Stimulated activated CD4-positive, alpha-beta T cell treated with anti-CD3 and anti-CD28 coated beads, Interleukin-4, amount 100 ng/mL, for 24 hours (primary cell): ENCODE data around the gene AMBN.
"Not testable (repeated sequence)": the region's sequence is repeated elsewhere in the genome, so short reads cannot be mapped to it uniquely, and the experiment has no call there.

Experiments used
- DNase-seq: peaks from one replicate; pipeline ENCODE4 v3.0.0-alpha.2; 2020

The AMBN gene

DNA sequence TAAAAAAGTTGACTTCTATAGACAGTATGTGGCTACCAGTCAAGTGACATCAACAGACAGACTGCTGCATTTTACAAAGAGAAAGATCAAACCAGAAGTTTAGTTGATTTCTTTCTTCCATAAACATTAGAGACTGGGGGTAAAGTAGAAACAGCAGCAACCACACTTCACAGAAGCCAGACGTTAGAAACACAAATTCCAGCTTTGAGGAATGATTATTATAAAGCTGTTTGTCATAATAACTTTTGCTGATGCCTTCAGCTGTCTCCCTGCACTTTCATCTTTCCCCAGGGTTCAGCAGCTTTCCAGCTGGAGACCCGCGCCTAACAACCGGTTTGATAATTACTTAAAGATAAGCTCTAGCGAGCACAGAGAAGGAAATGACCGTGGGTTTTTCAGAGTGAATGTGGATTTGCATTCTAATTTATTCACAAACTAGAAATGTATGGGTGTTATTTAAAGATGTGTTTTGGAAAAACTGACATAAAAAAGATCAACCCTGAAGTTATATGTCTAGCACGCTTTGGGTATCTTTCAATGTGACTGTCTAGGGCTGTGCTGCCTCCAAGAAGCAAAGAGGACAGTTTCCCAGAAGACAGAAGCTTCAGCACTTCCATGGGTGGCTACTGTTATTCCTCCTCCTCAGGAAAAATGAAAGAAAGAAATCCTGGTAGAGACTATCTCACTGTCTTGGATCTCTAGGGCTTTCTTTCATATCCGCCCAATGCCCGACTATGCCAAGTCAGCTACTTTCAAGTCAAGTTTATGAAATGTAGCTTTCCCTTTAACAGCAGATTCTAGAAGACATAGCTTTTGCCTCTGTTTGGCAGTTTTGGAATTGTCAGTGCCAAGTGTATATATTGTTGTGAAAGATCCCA, 21.5 kb downstream of the AMBN start:
- DNase-seq: no peak

DNA sequence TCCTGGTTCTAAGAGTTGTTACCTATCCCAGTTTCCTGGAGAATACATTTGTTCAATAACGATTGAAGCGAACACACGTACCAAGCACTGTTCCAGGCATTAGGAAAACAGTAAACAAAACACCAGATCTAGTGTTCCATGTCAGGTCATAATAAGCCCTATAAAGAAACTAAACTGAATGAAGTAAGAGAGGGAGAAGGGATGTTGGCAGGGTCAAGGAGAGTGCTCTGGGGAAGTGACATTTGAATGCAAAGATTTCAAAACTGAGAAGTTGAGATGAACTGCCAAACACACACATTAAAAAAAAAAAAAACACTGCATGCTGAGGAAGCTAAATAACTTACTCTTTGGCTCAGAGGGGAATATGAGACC, 22.1 kb downstream of the AMBN start:
- DNase-seq: no peak

DNA sequence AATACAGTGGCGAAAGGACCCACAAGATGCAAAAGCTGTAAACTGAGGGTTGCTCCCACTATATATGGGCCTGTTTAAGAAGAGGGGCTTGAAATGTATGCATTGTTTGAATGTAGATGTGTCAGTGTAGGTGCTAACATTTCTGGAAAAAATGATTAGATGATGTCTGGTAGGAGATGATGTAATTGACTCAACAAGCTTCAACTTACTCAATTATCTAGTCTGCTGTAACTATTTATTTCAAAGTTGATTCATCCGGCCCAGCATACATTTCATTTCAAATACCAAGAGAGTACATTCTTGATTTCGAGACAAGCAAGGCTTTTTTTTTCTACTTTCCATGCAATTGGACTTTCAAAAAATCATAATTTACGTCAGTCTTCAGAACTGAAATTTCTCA, 27.2 kb downstream of the AMBN start:
- no peak for DNase-seq

DNA sequence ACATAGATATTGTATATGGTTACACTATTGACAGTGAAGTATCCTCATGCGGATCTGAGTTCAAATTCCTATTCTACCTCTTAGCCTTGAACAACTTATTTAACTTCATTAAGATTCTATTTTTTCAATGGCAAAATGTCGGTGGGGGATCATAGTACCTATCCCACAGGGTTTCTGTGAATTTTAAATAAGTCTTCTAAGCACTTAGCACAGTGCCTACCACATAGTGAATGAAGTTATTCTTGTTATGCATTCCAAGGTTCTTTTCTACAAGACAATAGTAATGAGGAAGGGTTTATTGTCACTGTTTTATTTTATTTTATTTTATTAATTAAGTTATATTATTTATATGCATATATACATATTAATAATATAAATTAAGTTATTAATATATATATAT, 27.7 kb downstream of the AMBN start:
- no peak for DNase-seq

DNA sequence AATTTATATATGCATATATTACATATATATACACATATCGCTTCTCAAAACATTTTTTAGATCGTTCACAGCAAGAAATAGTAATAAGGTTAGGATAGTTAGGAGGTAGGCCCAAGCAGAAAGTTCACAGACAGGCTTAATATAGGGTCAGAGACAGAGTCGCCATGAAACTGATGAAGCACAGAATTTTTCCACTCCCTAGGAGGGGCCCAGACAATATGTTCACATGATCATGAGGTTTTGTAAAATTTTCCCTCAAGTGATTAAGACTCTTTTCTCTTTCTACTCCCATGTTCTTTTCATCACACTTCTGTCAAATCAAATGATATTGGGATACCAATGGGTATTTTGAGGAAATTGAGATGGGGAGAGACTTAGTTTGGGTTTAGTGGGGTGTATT, 31.3 kb downstream of the AMBN start:
- DNase-seq: no peak

DNA sequence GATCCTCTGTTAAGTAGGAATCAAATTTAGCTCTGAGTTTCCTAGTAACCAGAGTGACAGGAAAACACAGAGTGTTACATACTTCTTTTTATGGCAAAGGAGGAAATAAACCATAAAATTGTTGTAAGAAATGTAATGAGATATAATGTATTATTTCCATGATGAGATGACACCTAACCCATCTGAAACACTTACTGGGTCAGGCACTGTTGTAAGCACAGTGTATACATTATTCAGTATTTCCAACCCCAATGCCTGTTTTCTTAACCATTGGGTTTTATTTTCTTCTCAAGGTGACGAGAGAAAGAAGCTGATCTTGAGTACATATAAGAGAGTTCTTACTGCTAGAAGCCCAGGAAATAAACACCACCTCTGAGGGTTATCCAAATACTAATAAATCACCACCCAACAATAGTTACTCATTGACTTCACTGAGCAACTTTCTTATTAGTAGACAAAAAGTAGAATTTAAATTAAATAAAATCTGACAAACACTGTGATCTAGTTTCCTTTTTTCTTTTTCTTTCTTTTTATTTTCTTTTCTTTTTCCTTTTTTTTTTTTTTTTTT, 32.3 kb downstream of the AMBN start:
- no peak for DNase-seq

DNA sequence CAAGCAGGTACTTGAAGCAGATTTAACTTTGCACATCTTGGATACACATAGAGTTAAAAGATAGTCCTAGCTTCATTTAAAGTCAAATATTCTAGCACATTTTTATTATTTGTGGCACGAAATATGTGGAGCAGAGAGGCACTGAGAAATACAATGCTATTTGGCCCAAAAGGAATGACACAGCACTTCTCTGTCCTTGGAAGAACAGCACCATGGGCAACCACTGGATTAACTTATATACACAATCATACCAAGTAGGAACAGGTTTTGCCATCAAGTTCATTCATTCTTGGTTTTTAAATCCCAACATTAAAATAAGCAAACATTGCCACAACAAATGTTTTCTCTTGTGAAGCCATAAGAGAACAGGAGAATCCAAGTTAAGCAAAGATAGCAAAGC, 35.6 kb downstream of the AMBN start:
- DNase-seq: no peak

DNA sequence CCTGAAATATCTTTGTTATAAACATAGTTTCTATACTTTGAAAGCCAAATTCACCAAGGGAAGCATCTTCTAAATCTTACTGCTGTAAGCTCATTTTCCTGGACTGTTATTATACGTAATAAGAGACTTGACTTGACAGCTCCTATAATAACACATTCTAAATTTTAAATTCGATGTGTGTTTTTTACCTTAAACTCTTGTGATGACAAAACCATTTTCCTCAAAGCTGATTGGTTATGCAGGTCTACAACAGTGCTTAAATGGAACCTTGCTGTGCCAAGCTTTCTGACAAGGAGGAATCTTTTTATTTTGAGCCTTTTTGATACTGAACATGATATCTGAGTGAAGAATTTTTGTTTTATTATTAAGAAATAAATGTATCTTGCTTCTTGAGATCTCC, 36.4 kb downstream of the AMBN start, which contains the start of gene ENAM:
TSS of gene ENAM (plus strand) at position 301 of the 400 bp plus-strand sequence. CDS start 757 bp downstream, outside the sequence.
- no peak for DNase-seq

DNA sequence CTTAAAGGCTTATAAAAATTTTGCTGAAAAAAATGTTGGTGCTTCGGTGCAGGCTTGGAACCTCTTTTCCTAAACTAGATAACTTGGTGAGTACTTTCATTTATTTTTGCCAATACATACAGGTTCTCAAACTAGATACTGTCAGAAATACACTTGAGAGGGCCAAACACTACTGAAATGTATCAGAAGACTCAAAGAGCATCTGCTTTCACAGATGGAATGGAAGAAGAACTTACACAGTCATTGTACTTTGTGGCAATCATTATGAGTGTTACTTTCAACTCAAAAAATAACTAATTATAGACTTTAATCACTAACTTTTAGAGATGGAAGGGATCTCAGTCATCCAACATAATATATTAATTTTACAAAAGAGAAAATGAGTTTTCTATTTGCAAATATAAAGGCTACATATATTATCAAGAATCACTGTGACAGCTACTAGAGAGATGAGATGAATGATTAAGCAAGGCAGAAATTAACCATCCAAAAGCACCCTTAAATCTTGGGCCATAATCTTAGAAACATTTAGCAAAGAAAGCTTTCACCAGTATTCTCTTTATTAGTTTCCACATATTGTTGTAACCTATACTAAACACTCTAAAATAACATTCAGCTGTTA, 37.5 kb downstream of the AMBN start:
- no peak for DNase-seq

DNA sequence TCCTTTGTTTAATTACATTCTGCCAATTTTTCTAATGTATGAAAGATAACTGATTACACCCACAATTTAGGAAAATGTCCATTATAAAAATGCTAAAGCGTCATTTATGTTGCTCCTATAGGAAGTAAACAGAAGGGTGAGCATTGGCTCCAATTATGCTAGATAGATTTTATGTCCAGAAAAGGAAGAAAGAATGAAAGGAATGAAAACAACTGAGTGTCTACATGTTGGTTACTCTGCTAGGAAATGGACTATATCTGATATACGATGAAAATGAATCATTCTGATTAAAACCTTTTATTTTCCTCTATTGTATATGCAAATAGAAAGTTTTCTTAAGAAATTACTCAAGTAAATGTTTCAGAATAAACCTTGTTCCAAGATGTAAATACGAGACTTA, 38.1 kb downstream of the AMBN start:
- no peak for DNase-seq

DNA sequence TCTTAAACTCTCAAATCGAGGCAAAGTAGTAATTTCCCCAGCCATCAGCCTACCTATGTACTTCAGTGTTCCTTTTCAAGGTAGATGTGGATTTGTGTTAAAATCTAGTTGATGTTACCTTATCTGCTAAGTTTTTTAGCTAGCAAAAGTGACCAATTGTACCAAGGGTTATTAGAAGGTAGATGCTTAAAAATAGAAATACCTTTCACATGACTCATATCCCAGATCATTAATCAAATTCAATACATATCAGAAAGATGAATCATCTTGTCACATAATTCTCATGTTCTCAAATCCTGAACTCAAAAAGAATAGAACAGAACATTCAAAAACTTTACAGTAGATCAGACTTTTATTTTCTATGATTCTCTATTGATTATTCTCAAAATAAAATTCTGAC, 40.0 kb downstream of the AMBN start:
- no peak for DNase-seq

DNA sequence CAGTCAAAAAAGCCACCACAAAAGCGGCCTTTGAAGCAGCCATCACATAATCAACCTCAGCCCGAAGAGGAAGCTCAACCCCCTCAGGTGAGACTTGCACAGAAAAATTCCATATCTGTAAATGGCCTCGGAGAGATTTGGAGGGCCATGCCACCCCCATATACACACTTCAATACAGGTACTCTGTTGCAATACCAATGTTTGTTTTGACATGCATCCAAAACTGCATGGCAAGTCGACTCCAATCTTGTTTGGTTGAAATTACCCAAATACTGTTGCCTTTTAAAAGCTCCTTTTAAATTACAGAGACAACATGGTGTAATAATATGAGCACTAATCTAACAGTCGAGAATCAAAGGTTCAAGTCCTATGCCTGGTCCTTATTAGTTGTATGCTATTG, 42.4 kb downstream of the AMBN start:
- DNase-seq: no peak

DNA sequence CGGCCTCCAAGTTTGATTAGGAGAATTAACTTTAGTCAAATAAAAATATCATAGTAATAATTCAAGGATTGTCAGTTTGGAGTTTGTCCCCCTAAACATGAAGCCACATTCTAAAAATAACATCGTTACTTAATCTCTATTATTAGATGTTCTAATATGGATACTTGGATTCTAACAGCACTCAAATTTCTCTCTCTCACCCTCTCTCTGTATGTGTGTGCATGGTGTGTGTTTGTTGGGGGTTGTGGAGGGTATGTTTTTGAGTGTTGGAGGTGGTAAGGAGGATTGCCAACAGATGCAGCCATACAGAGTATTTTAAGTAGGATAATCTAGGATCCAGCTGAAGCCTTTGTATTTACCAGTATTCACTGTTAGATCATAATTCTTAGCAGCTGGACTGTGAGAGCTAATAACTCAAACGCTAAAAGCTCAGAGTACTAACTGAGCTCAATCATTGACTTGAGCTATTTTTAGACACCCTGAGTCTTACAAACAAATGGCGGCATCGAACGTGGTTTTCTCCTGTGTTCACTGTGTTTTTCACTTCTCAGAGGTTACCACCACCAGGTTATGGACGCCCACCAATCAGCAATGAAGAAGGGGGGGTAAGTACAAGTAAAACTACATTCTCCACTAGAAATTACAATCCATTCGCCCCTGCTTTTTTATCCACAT, 45.3 kb downstream of the AMBN start:
- no peak for DNase-seq

DNA sequence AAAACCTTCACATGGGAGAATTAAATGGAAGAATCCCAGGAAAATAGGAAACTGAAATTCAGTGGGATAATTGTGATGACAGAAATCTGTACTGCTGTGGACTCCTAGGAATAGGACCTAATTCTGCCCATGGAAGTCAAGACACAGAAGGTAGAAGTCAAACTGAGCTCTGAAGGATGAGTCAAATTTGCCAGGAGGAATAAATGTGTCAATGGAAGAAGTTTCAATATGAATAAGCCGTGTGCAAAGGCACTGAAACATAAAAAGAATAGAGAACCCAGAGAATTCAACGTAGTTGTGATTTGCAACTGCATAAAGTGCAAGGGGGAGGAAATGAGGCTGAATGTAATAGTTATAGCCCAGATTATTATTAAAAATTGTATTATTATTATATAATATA, 48.1 kb downstream of the AMBN start:
- no peak for DNase-seq

DNA sequence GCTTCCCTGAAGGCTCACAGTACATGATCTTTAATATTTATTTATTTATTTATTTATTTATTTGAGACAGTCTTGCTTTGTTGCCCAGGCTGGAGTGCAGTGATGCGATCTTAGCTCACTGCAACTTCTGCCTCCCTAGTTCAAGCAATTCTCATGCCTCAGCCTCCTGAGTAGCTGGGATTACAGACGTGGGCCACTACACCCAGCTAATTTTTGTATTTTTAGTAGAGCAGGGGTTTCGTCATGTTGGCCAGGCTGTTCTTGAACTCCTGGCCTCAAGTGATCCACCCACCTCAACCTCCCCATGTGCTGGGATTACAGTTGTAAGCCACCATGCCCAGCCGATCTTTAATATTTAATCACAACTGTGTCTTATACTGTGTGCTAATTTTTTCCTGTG, 58.7 kb downstream of the AMBN start:
- not testable (repeated sequence) for DNase-seq

DNA sequence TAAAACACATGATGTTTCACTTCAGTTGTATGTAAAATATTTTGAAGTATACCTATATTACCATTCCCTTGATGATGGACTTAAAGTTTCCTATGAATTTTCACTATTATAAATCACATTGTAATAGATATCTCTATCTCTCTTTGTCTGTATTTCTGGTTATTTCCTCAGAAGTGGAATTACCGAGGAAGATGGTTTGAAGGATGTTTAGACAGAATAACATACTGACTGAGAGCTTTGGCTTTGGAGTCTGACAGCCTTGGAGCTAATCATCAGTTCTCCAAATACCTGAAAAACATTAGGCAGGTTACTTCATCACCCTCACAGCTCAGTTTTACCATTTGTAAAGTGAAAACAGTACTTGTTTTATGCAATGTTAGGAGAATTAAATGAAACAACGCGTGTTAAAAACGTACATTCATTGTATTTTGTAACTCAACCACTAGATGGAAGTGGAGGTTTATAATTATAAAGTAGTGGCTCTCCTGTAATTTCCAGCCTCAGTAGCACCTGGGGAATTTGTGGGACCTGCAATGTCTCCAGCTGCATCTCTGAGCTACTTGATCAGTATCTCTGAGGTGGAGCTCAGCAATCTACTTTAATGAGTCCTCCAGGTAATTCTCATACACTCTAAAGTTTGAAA, 59.9 kb downstream of the AMBN start:
- no peak for DNase-seq

DNA sequence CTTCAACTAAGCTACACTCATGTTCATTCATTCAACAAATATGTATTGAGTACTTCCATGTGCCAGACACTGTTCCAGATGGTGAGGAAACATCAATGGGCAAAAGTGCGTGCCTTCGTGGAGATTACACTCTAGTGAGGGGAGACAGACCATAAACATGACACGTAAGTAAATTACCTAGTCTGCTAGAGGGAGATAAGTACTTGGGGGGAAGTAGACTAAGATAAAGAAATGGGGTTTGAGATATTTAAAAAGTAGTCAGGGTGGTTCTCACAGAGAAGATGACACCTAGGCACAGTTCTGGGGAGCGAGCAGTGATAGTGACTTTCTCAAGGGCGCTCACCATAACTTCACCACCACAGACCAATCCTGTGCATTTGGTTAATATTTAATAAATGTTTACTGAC, 62.6 kb downstream of the AMBN start:
- DNase-seq: no peak
